Tracheal epithelial cell (primary cell): ENCODE data around the gene ZC3H12A. TPM values are rescaled to one million over a fixed set of nuclear protein-coding genes. Genes with fewer than 3 reads are reported as not detected.

ENCODE experiments used
- total RNA-seq: library from RNA; depleted of rRNA; stranded (reverse); fragments of >200 nt; gene quantifications from 2 replicates; pipeline ENCODE4 v1.2.1, GENCODE V29; 2014

ZC3H12A gene
- total RNA-seq, result 20.5 and 59.0 TPM in 2 replicates

DNA sequence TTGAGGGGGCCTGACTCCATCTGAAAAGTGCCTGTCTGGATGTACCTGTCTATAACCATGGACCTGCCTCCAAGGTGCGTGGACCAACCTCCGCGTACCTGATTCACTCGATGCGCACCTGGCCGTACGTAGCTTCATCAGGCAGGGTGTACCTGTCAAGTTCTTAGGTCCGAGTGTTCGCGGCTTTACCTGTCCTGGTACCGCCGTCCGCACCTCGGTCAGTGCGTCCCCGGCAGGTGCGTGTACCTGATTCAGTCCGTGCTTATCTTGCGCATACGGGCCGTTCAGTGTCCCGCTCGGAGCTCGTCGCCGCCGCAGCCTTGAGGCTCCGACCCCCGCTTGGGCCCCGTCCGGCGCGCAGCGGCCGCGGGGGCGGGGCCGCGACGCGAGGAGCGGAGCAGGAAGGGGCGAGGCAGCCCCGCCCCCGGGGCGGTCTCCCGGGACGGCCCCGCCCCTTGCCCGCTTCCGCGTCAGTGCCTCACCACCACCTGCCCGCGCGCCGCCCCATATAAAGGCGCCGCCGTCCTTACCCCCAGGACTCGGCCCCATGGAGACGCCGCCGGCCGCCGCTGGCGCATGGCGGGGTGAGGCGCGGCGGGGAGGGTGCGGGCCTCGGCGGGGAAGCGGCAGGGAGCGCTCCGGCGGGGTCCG is at the start of gene ZC3H12A:
Gene ZC3H12A, plus strand, starts transcription at position 535 of the 651 bp plus-strand sequence. CDS start 917 bp downstream, outside the sequence.

DNA sequence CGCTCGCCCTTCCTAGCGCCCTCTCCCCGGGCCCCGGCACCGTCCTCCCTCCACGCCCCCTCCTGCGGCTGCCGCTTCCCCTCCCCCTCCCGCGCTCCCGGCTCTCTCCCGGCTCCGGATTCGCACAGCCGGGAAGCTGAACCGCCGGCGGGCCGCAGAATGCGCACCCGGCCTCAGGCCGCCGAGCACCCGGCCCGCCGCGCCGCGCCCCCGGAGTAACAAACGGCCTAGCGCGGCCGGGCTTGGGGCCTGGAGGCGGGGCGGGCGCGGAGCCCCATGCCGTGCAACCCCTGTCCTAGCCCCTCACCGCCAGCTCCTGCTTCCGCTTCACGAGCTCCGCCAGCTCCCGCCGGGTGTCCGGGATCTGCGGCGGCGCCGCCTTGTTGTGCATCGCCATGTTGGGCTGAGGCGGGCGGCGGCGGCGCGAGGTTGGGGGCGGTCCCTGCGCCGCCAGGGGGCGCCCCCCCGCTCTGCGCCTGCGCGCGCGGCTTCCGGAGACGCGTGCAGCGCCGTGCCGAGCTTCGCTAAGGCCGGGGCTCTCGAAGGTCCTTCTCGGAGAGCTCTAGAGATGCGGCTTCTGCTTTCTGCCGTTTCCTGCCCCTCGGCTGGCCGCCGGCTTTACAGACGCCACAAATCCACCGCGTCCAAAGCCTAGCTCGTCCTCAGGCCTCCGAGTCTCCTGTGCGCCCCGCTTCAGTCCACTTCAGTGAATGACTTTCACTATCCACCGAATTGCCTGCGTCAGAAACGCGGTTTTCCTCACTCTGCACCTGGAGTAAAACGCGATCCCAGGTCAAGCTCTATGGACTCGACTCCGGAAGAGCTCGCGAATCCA is 40.2 kb downstream of the ZC3H12A start, which contains the start of gene MEAF6:
Gene MEAF6, minus strand, starts transcription at position 417 of the 835 bp plus-strand sequence. Its CDS starts 20 bp downstream, at position 397.

Other genes with a start within 250 kb of the ZC3H12A start
- 66.3 and 80.0 TPM in 2 replicates for gene MEAF6, start 40.2 kb downstream of the ZC3H12A start, total RNA-seq
- 8.5 and 18.8 TPM in 2 replicates for gene SNIP1, start 79.7 kb downstream of the ZC3H12A start, total RNA-seq
- gene DNALI1, start 82.4 kb downstream of the ZC3H12A start, total RNA-seq, result 0.21 and 0.48 TPM in 2 replicates
- 57.8 and 62.2 TPM in 2 replicates for gene GNL2, start 121.4 kb downstream of the ZC3H12A start, total RNA-seq
- gene RSPO1, start 160.3 kb downstream of the ZC3H12A start, total RNA-seq, result 0.24 TPM in 1 of 2 replicates, not detected in the other
- 0.64 and 1.4 TPM in 2 replicates for gene CDCA8, start 217.9 kb downstream of the ZC3H12A start, total RNA-seq